Stomach (tissue), 9 donors: ENCODE data around the gene ANXA2R. TPM values are rescaled to one million over a fixed set of nuclear protein-coding genes. Genes with fewer than 3 reads are reported as not detected.

Experiments
- DNase-seq, 2 donors: peaks; one replicate each; pipeline versions ENCODE4 v3.0.0 to v3.0.0-alpha.2; 2013 to 2019
- H3K27ac ChIP-seq, 5 donors: fragments of 200-600 bp in 4 of 5; sonication (generic) in 4 of 5; one replicate each; pipeline ENCODE4 v1.5.1; 2013 to 2019; ENCODE audit warnings: mild to moderate bottlenecking in 1 of 5, moderate library complexity in 1 of 5
- H3K27me3 ChIP-seq, 3 donors: fragments of 200-600 bp; sonication (generic); one replicate each; pipeline ENCODE4 v1.5.1; 2017 to 2019; ENCODE audit warnings: mixed run types in 1 of 3
- H3K36me3 ChIP-seq, 4 donors: fragments of 200-600 bp; sonication (generic); 1 replicate in 3 of 4; 2 replicates in 1 of 4; pipeline ENCODE4 v1.5.1; 2016 to 2019
- H3K4me1 ChIP-seq, 4 donors: fragments of 200-600 bp; sonication (generic); one replicate each; pipeline ENCODE4 v1.5.1; 2016 to 2019
- H3K4me3 ChIP-seq, 4 donors: fragments of 200-600 bp; sonication (generic) in 3 of 4; one replicate each; pipeline ENCODE4 v1.5.1; 2016 to 2019; ENCODE audit warnings: mild to moderate bottlenecking in 1 of 4
- H3K9me3 ChIP-seq, 4 donors: fragments of 200-600 bp; sonication (generic); one replicate each; pipeline ENCODE4 v1.5.1; 2016 to 2019
- CTCF ChIP-seq, 7 experiments: fragments of 450-650 bp in 4 of 7; fragments of 200-600 bp in 3 of 7; sonication (generic) in 3 of 7; IDR thresholded peaks; one replicate each; pipeline ENCODE4 v1.5.1; 2016 to 2019; ENCODE audit warnings: antibody characterized with exemption in 7 of 7, control low read depth in 2 of 7, mild to moderate bottlenecking in 1 of 7
- EP300 ChIP-seq: sonication (generic); formaldehyde crosslinking; IDR thresholded peaks from one replicate; pipeline ENCODE4 v1.6.1; 2017; ENCODE audit warnings: antibody characterized with exemption
- POLR2A ChIP-seq, 4 donors: fragments of 450-650 bp; IDR thresholded peaks; one replicate each; pipeline ENCODE4 v1.6.1; 2016; ENCODE audit warnings: antibody characterized with exemption in 4 of 4, control low read depth in 2 of 4, mild to moderate bottlenecking in 1 of 4, moderate library complexity in 1 of 4
- POLR2AphosphoS5 ChIP-seq, 3 donors: sonication (generic); formaldehyde crosslinking; IDR thresholded peaks; one replicate each; pipeline ENCODE4 v1.6.1; 2016; ENCODE audit warnings: antibody characterized with exemption in 3 of 3
- WGBS, 5 donors: extraction: QIAGEN DNeasy Blood & Tissue Kit in 3 of 5; methylation state at CpG; one replicate each; pipeline versions ENCODE4 v1.1.5 to v1.1.7; 2013 to 2018; 5-methylcytosine and 5-hydroxymethylcytosine counted together
- intact Hi-C: fragments of 100-400 bp; cut with DNase I; formaldehyde crosslinking; loops from one replicate; pipeline ENCODE4 v1.15.1; 2023; ENCODE audit warnings: low total_unique reads
- polyA plus RNA-seq, 3 donors: library from polyadenylated mRNA; stranded (reverse); fragments of 200-250 nt; gene quantifications; one replicate each; pipeline ENCODE4 v1.2.3, GENCODE V29; 2013
- total RNA-seq, 5 donors: library from RNA; depleted of rRNA; stranded (reverse); fragments of >200 nt; gene quantifications; one replicate each; pipeline versions ENCODE4 v1.1.0 to v1.2.3, GENCODE V29; 2014 to 2016
- donor health status: healthy with polysubstance abuse.
- donor health status: Bipolar disorder and iron deficiency.
- donor health status: healthy.

Gene ANXA2R
- total and polyA plus RNA-seq, 8 donors: 0.76 to 7.5 (median 2.2) TPM; not detected in 1

- Histone ChIP-seq H3K4me1 (peaks cover 0 to 32% (median 16%) of the 10 kb centered on the region in 4 donors), H3K9me3 (peaks cover 0 to 13% (median 4%) of the 10 kb centered on the region in 4 donors), H3K36me3 (no peaks in the 10 kb centered on the region), H3K27me3 (peaks cover 28 to 69% (median 36%) of the 10 kb centered on the region in 3 donors), H3K27ac (peak overlapping the region in 4 of 5 donors; percentile 82 to 92 (median 85)), H3K4me3 (no peak overlapping the region)
- intact Hi-C loops: no loop called here
- TF ChIP-seq POLR2A (IDR thresholded peaks at IDR 0.05) (no peak), CTCF (IDR thresholded peaks at IDR 0.05) (no peak), EP300 (no peak), POLR2AphosphoS5 (IDR thresholded peaks at IDR 0.05) (no peak)
- DNase-seq: peak in 1 of 2 donors; percentile 15
- 45 to 61% (median 53%) methylated on average over 3 of the region's 3 CpGs for WGBS, 5 donors
Measured at GRCh38 chr5:43010935-43011315, 29.2 kb downstream of the ANXA2R start.

GRCh38 chr5:43008363-43009153 is 31.6 kb downstream of the ANXA2R start:
- Histone ChIP-seq H3K4me1 (peaks cover 0 to 32% (median 16%) of the 10 kb centered on the region in 4 donors), H3K36me3 (no peaks in the 10 kb centered on the region), H3K9me3 (peaks cover 0 to 13% (median 4%) of the 10 kb centered on the region in 4 donors), H3K27ac (peak overlapping the region; percentile 73 to 92 (median 82)), H3K27me3 (peaks cover 38 to 84% (median 43%) of the 10 kb centered on the region in 3 donors), H3K4me3 (peak overlapping the region; percentile 36 to 48 (median 37))
- 6 to 15% (median 9%) methylated on average over 31 to 35 of the region's 35 CpGs for WGBS, 5 donors
- TF ChIP-seq POLR2A (IDR thresholded peaks at IDR 0.05): no peak
- no peak for TF ChIP-seq EP300
- TF ChIP-seq CTCF (IDR thresholded peaks at IDR 0.05): no peak
- peak; percentile 36 to 92 (median 90) for TF ChIP-seq POLR2AphosphoS5 (IDR thresholded peaks at IDR 0.05)
- intact Hi-C loops: no loop called here
- peak; percentile 75 to 95 for DNase-seq

GRCh38 chr5:43007911-43008362 is 32.2 kb downstream of the ANXA2R start:
- H3K4me1 ChIP-seq: peaks cover 0 to 32% (median 16%) of the 10 kb centered on the region in 4 donors
- peaks cover 0 to 13% (median 4%) of the 10 kb centered on the region in 4 donors for H3K9me3 ChIP-seq
- TF ChIP-seq EP300 (no peak), POLR2A (IDR thresholded peaks at IDR 0.05) (no peak), POLR2AphosphoS5 (IDR thresholded peaks at IDR 0.05) (no peak), CTCF (IDR thresholded peaks at IDR 0.05) (no peak)
- peak overlapping the region; percentile 36 to 48 (median 37) for H3K4me3 ChIP-seq
- H3K27ac ChIP-seq: peak overlapping the region; percentile 73 to 92 (median 82)
- peak; percentile 60 to 79 for DNase-seq
- H3K36me3 ChIP-seq: no peaks in the 10 kb centered on the region
- peaks cover 40 to 90% (median 43%) of the 10 kb centered on the region in 3 donors for H3K27me3 ChIP-seq
- intact Hi-C loops: no loop called here
- WGBS, 5 donors: 2 to 5% (median 5%) methylated on average over 25 of the region's 25 CpGs

GRCh38 chr5:43007246-43007910 is 32.7 kb downstream of the ANXA2R start:
- Histone ChIP-seq H3K27me3 (peaks cover 40 to 94% (median 46%) of the 10 kb centered on the region in 3 donors), H3K36me3 (no peaks in the 10 kb centered on the region), H3K4me3 (peak overlapping the region; percentile 36 to 48 (median 37)), H3K9me3 (peaks cover 0 to 13% (median 4%) of the 10 kb centered on the region in 4 donors), H3K4me1 (peaks cover 0 to 32% (median 16%) of the 10 kb centered on the region in 4 donors), H3K27ac (peak overlapping the region; percentile 73 to 92 (median 82))
- intact Hi-C loops: no loop called here
- no peak for TF ChIP-seq POLR2AphosphoS5 (IDR thresholded peaks at IDR 0.05)
- WGBS, 5 donors: 6 to 11% (median 8%) methylated on average over 22 to 27 of the region's 27 CpGs
- peak; percentile 64 to 89 for DNase-seq
